GM18517 (cell line): Measurements from ENCODE around the gene ARHGAP1.

Experiments
- ATAC-seq: cut with Tn5 transposase; IDR thresholded peaks from one replicate; pipeline ENCODE4 v1.9.1; 2021; ENCODE audit warnings: mild to moderate bottlenecking, moderate library complexity; ENCODE audit not compliant: unreplicated experiment

The ARHGAP1 gene

DNA sequence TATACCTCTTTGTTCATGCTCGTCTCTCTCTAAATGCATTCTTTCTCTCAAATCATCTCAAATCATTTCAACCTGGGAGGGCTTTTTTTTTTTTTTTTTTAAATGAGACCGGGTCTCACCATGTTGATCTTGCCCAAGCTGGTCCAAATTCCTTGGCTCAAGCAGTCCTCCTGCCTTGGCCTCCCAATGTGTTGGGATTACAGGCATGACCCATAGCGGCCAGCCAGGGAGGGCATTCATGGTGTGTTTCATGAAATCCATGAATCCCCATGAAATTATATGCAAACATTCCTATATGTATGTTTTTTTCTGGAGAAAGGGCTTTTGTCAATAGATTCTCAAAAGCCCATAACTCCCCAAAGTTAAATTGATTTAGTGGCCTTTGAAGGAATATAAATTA, 56.9 kb downstream of the ARHGAP1 start:
- no peak for ATAC-seq

DNA sequence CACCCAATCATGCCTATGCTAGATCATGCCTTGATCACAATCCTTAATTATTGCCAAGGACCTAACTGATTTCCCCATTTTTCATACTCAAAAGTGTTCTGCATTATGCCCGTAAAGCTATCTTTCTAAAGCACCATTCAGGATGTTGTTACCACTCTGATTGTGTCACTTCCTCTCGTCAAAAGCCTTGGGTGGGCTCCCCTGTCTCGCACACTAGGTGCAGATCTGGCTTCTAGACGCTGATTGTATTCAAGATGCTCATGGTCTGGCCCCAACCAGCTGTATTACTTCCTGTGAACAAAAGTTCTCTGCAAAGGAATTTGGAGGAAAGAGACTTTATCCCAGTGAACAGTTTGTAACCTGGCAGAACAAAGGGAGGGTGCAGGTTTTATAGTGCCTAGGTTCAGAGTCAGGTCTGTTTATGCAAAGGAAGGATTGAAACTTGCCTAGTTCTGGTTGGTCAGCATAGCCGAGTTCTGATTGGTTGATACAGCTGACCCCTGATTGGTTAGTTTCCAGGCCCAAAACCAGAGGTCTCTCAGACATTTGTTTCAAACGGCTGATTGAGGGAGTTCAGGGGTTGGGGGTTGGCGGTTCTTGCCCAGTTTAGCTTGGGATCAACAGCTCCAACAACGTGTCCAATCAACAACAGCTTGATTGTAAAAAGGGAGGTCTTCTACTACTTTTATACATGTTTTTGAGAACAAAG, 57.6 kb downstream of the ARHGAP1 start:
- no peak for ATAC-seq

DNA sequence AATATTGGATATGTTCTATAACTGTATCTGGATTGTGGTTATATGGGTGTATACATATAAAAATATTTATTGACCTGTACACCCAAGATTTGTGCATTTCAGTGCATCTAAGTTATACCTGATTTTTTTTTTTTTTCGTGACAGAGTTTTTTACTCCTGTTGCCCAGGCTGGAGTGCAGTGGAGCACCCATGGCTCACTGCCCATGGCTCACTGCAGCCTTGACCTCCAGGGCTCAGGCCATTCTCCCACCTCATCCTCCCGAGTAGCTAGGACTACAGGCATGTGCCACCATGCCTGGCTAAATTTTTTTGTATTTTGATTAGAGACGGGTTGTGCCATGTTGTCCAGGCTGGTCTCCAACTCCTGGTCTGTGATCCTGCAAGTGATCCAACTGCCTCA, 58.8 kb downstream of the ARHGAP1 start:
- no peak for ATAC-seq

DNA sequence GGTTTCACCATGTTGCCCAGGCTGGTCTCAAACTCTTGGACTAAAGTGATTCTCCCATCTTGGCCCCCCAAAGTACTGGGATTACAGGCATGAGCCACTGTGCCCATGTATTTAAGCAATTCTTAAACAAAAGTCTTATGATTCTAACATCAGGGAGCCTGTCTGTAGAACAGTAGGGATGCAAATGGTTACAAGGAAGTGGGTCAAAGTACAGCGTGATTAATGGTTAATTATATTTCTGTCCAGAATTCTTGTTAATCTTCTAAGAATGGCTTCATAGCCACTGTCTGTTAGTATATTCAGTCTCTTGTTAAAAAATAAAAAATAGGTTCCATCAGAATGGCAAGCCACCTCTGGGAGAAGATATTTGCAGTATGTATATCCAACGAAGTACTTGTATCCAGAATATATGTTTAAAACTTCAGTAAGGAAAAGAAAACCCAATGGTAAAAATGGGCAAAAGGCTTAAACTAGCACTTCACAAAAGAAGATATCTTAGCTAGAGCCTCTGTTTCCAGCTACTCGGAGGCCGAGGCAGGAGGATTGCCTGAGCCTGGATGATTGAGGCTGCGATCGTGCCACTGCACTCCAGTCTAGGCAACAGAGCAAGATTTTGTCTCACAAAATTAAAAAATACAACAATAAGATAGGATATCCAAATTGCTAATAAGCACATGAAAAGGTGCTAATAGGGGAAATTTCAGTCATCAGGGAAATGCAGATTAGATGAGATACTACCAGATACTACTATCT, 60.2 kb downstream of the ARHGAP1 start:
- ATAC-seq = no peak

DNA sequence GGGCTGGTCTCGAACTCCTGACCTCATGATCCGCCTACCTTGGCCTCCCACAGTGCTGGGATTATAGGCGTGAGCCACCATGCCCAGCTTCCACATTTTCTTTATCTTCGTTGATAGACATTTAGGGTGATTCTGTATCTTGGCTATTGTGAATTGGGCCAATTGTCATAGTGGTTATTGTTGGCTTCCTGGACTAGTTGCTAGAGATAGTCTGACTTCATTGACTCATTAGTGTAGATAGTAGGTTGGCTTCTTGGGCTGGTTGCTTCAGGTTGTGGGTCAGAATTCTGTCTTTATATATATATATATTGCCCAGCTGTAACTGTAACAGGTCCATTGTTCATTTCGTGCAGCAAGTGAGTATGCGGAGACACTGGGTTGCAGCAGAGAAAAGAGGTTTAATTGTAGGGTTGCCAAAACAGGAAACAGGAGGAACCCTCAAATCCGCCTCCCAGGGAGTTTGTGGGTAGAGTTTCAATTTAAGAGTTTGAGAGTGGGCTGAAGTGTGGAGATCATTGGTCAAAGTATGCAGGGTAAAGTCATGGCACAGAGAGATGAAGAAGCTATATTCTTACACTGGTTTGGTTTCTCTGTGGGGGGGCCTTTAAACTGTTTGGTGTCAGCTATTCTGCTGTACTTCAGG, 61.1 kb downstream of the ARHGAP1 start:
- no peak for ATAC-seq

DNA sequence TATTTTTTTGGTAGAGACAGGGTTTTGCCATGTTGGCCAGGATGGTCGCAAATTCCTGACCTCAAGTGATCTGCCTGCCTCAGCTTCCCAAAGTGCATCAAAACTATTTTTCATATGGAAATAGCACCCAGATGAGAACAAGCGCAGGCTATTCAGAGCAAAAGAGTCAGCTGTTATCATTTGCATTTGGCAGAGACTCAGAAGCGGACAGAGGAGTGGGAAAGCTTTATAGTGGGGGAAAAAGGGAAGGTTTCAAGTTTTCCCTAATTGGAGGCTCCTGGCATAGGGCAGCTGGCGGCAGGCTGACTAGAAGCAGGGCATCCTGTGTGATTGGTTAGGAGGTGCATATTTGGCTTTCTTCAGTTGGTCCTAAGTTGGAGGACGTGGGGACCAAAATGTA, 62.9 kb downstream of the ARHGAP1 start:
- no peak for ATAC-seq

DNA sequence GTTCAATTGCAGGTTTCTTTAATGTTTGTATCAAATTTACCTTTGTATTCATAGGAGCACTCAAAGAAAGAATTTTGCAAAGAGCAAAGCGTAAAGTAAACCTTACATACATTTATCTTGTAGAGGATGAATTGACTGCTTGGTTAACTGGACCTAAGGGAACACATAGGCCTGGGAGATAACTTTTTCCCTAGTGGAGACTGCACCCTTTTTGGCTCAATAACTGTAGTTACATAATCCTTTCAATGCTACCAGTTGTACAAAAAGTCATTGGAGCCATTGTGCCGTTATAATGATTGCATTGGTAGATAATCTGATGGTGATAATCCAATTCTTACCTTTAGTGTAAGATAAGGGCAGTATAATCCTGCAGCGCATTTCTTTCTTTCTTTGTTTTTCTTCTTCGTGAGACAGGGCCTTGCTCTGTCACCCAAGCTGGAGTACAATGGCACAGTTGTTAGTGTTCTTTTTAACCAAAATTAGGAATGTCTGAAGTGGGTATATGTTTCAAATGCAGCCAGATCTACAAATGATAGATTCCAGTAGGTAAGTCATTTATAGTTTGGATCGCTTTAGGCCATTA, 64.8 kb downstream of the ARHGAP1 start:
- no peak for ATAC-seq

DNA sequence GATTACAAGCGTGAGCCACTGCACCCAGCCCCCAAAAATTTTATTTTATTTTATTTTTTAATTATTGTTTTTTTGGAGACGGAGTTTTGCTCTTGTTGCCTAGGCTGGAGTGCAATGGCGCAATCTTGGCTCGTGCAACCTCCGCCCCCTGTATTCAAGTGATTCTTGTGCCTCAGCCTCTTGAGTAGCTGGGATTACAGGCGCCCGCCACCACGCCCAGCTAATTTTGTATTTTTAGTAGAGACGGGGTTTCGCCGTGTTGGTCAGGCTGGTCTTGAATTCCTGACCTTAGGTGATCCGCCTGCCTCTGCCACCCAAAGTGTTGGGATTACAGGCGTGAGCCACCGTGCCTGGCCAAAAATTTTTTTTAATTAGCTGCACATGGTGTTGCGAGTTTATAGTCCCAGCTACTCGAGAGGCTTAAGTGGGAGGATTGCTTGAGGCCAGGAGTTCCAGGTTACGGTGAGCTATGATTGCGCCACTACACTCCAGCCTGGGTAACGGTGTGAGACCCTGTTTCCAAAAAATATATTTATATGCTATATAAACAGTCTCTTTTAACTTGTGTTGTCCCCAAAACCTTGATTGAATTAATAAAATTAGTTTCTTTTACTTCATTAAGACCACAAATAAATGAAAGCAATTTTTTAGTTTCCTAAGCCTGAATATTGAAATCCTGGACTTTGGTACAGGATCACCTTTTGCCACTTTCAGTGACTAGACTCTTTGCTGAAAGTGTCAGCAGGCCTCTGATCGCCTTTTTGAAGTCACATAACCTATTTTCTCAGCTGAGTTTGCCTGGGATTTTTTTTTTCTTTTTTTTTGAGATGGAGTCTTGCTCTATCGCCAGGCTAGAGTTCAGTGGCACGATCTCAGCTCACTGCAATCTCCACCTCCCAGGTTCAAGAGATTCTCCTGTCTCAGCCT, 66.9 kb downstream of the ARHGAP1 start:
- no peak for ATAC-seq

DNA sequence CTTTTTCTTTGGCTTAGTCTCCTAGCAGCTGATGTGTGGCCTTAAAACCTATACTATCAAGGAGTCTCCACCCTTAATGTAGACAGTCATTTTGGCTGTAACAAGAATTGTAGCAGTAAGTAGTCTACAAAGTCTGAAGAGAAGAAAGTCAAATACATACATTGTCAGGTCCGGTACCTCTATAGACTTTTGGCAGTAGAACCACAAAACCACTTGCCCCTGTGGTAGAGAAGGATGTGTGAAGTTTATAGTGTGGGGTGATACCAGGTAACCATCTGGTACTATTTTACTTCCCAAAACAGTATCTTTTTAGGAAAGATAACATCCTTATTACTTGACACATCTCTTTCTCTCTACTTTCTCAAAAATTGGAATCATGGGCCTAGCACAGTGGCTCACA, 67.9 kb downstream of the ARHGAP1 start:
- ATAC-seq = no peak

DNA sequence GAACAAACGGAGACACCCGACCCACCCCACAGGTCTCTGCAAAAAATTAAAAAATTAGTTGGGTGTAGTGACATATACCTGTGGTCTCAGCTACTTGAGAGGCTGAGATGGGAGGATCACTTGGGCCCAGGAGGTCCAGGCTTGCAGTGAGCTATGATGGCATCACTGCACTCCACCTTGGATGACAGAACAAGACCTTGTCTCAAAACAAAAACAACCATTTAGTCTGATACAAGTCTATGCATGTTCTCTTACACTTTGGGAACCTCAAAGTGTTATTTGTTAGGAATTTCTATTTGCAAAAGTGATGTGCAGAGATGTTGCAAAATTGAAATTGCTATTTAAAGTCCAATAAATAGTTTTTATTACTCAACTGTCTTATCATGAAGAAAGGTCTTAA, 68.7 kb downstream of the ARHGAP1 start:
- ATAC-seq = no peak

DNA sequence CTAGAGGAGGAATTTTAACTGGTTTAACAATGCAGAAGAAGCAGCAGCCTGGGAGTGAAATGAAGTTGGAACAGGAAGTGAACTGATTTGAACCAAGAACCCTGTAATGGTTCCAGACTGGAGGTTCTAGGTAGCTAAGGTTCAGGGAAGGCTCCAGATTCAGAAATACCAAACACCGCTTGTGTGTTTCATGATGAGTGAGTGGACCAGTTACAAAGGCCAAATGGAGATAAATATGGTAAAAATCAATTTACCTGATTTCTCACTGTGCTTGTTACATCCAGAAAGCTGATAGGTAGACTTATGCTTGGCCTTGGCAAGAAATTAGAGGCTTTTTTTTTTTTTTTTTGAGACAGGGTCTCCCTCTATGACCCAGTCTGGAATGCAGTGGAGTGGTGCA, 70.2 kb downstream of the ARHGAP1 start:
- ATAC-seq = no peak

DNA sequence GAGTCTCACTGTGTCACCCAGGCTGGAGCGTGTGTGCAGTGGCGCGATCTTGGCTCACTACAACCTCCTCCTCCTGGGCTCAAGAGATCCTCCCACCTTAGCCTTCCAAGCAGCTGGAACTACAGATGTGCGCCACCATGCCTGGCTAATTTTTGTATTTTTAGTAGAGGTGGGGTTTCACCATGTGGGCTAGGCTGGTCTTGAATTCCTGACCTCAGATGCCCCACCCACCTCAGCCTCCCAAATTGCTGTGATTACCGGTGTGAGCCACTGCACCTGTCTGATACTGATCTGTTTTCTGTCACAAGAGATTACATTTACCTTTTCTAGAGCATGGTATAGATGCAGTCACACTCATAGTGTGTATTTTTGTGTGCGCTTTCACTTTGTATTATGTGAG, 71.5 kb downstream of the ARHGAP1 start:
- ATAC-seq = no peak
